HEK293 (cell line): ENCODE data around the gene STOX2.

Experiments
- REST ChIP-seq: fragments of 450-650 bp; formaldehyde crosslinking; IDR thresholded peaks from 2 replicates; pipeline ENCODE4 v1.5.1; 2016; ENCODE audit warnings: missing biosample characterization, missing genetic modification characterization
- ZNF223 ChIP-seq: fragments of 450-650 bp; formaldehyde crosslinking; IDR thresholded peaks from 2 replicates; pipeline ENCODE4 v1.5.1; 2016; ENCODE audit warnings: missing biosample characterization, missing genetic modification characterization

GRCh38 chr4:184039963-184040383, 134.9 kb downstream of the STOX2 start:
- no peak for TF ChIP-seq ZNF223
- TF ChIP-seq REST (tag by site-specific recombination), result no peak
